Ureter (tissue), 1 donor: ENCODE measurements around the gene EVC. TPM values are rescaled to one million over a fixed set of nuclear protein-coding genes. Genes with fewer than 3 reads are reported as not detected.
"Not testable (repeated sequence)": the region's sequence is repeated elsewhere in the genome, so short reads cannot be mapped to it uniquely, and the experiment has no call there.

Experiments used
- DNase-seq: peaks from one replicate; pipeline ENCODE4 v3.0.0-alpha.2; 2020; ENCODE audit warnings: low spot score
- total RNA-seq: library from RNA; stranded (reverse); gene quantifications from one replicate; pipeline ENCODE4 v1.2.4, GENCODE V29; 2023
- donor health status: DM: yes; HTN: yes; CAD: no.

EVC gene
- total RNA-seq, 1 donor from 2014 or later = 24.1 TPM

GRCh38 chr4:5812506-5813229 lies 101.7 kb downstream of the EVC start:
- peak; percentile 60 for DNase-seq

DNA sequence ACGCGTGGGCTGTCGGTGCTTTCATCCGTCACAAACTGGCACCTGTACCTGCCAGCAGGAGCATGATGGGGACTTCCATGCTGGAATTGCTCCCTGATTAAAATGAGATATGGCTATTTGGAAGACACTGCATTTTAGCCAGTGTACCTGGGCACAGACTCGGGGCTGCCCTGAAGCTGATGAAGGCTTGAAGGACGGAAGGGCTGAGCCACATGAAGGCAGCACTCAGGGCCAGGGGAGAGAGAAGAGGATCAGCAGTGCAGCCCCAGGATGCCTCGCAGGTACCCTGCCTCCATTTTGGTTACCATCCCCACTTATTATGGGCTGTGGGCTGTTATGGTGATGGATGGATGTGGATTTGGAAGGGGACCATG lies 102.9 kb downstream of the EVC start:
- DNase-seq = no peak

DNA sequence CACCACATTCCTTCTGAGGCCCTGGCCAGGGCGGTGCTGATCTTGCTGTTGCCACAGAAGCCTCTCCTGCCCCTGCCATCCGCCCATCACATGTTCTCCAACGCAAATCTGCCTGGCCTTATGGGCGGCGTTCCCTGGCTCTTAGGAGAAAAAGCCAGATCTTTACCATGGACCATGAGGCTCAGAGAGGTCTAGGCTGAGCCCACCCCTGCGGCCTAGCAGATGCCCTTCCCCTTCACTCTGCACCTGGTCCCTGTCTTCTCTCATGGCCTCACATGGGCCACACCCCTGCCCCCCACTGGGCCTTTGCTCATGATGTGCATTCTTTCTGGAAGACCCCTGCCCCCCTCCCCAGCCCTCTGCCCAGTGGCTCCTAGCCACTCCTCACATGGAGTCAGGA lies 103.4 kb downstream of the EVC start:
- DNase-seq = no peak

GRCh38 chr4:5815641-5816040 lies 104.6 kb downstream of the EVC start:
- DNase-seq = no peak

GRCh38 chr4:5816101-5816500 lies 105.1 kb downstream of the EVC start:
- no peak for DNase-seq

DNA sequence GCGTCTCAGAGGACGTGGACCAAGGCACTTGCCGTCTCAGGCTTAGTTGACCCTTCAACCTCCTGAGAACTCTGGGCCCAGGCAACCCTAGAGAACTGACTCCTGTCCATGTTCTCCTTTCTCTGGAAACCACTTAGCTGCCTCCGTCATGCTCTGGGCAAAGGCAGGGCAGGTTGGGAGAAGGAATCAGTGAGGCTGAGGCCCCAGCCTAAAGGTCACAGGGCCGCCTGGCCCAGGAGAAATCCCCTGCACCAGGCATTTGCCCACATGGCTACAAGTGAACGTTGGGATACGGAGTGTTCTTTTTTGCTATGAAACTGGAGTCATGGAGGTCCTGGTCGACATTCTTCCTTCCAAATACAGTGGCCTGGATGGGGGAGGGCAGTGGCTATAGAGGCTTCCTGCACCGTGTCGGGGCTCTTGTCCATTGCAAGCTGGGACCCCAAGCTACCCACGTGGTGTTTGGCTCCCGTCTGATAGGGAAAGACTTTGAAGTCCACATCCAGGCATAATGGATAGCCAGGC lies 105.9 kb downstream of the EVC start:
- DNase-seq = no peak

- DNase-seq = no peak
Measured at GRCh38 chr4:5821665-5822358, 110.8 kb downstream of the EVC start.

DNA sequence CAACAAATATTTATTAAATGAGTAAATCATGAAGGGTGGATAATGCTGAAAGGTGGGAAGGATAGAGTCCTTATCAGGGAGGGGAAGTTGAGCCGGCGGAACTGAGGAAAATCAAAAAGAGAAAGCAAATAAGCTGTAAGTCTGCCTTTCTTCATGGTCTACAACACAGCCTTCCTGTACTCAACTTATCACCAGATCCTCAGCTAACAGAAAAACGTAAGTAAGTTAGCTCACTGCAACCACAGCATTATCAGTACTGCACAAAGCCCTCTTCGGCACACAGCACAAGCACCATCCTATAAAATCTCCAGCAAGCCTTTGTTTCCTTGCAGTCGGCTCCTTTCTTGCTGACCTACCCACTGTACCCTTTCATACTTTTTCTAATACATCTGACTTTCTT lies 111.6 kb downstream of the EVC start:
- no peak for DNase-seq

DNA sequence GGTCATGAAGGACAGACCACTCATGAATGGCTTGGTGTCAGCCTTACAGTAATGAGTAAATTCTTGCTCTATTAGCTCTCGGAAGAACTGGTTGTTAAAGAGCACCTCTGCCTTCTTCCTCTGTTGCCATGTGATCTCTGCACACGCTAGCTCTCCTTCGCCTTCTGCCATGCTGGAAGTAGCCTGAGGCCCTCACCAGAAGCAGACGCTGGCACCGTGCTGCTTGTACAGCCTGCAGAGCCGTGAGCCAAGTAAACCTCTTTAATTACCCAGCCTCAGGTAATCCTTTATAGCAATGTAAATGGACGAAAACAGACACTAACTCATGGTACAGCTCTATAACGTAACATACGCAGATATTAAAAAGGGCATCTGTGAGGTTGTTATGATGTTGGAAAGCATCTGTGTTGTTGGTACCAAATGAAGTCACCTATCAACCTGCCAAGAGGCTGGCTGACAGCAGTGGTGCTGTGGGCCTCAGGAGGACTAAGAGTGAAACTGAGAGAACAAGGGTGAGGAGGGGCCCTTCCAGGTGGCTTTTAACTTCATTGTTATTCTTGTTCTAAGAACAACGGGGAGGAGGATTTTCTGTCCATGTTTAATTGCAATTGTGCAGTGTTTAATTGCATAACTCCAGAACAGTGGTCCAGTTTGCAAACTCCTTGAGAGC lies 112.7 kb downstream of the EVC start:
- DNase-seq = no peak

DNA sequence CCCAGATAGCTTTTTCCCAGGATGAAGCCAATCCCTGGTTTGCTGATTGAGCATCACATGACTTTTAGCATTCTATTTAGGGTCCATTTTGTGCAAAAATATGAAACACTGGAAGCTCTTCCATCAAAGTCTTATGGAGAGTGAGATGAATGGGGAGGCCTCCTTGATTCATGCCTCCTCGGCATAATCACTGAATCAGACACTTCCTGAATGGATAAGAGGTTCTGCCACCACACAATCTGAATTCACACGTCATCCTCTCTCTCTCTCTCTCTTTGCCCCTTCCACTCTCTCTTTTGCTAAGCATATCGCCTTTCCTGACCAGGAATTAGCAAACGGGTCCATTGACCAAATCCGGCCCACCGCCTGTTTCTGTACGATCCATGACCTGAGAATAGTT lies 113.2 kb downstream of the EVC start:
- no peak for DNase-seq

DNA sequence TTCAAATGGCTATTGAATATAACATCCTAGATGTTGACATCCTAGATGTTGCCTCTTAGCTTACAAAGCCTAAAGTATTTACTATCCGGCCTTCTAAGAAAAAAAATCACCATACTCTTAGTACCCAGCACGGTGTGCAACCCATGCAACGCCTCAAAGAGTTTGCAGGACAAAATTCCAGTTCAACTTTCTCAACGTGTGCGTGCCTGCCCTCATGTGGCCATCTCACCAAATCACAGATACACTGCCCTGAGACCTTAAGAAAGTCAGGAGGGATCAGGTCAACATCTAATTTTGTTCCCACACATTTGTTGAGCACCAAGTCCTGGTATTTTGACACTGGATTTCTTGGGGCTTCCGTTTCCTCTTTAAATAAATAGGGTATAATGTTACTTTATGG lies 113.6 kb downstream of the EVC start:
- no peak for DNase-seq

DNA sequence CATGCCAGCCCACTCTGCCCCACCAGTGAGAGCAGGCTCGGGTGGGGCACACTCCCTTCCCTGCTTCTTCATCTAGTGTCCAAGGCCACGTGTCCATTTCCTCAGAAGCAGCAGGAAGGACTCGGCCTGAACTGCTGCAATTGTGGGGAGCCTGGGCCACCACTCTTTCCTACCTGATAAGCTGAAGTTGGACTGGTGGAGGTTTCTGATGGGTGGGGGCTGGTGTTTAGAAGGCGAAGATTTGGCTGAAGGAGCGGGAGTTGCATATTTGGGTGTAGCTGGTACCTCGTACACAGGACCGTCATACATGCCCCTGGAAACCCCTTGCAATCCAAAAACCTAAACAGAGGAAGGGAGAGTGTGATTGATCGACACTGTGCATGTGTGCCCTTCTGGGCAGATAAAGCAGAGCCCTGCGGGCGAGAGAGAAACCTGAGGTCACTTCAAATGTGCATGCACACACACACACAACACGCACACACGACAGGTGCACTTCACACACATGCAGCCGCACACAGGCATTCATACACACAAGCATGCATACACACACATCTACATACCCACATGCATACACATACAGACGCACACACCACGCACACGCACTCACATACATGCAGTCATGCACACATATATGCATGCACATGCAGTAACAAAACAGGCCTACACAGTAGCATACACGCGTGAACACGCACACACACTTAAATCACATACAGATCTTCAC lies 114.5 kb downstream of the EVC start:
- DNase-seq = no peak

- DNase-seq = no peak
Measured at GRCh38 chr4:5826437-5827107, 115.6 kb downstream of the EVC start.

DNA sequence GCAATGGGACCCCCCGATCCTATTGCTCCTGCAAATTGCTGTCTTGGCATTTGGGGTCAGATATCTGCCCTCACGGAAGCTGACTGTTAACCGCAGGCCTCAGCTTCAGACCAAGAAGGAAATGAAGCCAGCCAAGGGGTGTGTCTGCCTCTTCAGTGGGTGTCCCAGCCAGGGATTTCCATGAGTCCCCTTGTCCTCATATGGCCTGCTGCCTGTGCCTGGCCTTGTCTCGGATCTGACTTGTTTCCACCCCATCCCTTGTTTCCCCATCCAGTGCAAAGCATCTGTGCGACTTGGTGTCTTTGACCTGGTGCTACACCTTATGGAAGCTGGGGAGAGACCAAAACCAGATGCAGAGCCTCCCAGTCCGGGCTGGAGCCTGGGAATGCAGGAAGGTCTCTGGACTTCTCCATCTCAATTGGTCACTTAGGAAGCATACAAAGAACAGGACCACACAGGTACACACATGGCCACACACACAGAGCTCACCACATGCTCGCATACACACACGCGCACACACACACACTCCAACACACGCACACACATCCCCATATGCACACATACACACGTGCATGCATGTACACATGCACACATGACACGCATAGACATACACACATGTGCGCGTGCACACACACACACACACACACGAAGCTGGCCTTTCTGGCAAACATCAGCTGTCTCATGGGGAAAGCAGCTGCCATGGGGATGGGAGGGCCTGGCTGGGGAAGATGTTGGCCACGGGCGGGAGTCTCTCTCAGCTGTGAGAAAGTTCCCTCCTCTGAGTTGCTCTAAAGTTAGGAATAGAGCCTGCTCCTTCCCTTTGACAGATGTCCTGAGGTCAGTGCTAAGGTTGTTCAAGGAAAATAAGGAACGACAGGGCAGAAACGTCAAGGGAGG lies 116.4 kb downstream of the EVC start:
- DNase-seq = no peak

DNA sequence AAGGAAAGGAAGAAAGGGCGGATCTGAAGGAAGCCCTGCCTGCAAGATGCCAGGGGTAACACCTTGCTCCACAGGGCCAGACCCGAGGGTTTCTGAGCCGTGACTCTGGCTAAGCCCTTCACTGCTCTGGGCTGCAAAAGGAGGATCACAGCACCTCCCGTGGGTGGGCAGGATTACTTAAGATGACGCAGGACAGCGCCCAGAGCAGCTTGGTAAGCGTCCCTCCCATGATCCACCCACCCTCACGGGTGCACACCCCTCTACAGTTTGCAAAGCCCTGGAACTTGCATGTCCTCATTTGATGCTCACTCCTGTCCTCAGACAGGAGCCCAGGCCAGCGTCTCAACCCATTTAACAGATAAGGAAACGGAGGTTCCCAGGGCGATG lies 117.0 kb downstream of the EVC start:
- DNase-seq = no peak

DNA sequence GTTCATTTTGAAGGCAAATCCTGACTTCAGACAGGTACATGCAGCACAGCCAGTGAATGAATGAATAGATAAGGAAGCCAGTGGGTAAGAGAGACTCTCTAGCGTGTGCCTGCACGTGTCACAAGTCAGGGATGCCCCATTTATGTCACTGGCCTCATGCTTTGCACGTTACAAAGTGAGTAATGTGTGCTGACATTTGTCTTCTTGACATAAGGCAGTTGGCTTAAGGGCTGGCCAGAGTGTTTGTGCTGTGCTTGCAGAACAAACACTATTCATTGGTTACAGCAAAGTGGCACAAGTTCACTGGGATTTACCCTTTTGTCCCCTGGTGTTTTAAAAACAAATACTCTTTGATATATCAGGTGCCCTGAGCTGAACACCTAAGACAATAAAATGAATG lies 125.9 kb downstream of the EVC start:
- DNase-seq = no peak

- not testable (repeated sequence) for DNase-seq
Measured at GRCh38 chr4:5837483-5837882, 126.5 kb downstream of the EVC start.

GRCh38 chr4:5839332-5839731 lies 128.3 kb downstream of the EVC start:
- DNase-seq = no peak

DNA sequence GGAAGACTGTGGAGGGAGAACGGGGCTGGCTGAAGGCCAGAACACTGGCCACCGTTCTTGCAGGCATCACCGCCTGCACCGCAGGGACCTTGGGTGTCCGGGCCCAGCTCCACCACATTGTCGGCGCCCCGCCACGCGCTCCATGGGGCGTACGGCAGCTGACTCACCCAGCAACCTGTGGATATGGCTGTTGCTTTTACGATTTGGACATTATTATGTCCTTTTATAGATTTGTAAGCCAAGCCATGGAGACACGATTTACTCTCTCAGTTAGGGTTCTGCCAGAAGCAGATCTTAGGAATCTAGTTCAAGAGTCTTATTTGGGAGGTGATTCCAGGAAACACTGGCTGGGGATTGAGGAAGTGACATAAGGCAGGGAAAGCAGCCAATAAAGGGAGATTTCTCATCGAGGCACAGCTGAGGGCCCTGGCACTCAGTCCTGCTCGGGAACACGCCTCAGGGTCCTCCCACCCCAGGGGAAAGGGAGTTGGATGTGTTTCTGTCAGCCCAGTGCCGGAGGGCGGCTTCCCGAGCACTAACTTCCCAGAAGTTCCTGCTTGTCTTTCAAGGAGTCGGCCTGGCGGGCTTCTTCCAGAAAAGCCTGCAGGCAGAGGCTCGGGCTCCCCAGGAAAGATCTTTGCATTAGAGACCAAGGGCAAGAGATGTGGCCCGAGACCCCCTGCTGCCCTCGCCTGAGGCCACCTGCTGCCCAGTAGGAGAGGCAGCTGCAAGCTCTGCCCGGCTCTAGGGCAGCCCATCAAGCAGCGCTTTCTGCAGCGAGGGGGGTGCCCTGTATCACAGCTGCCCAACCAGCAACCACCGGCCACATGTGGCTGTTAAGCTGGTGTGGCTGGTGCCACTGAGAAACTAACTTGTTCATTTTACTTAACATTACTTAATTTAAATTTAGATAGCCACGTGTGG lies 129.0 kb downstream of the EVC start:
- peak; percentile 56 for DNase-seq
